HepG2 (cell line): ENCODE data around the gene CARD9. TPM values are rescaled to one million over a fixed set of nuclear protein-coding genes. Genes with fewer than 3 reads are reported as not detected.

ENCODE experiments used
- CAMTA2 ChIP-seq: sonication (generic); formaldehyde crosslinking; IDR thresholded peaks from 2 replicates; pipeline ENCODE4 v1.4.0; 2020; ENCODE audit warnings: mild to moderate bottlenecking, missing genetic modification reagents, borderline replicate concordance
- CENPT ChIP-seq: sonication (generic); formaldehyde crosslinking; IDR thresholded peaks from 2 replicates; pipeline ENCODE4 v1.8.0; 2022; ENCODE audit warnings: low read depth, mild to moderate bottlenecking, moderate library complexity, missing genetic modification reagents
- CREBL2 ChIP-seq: sonication (generic); formaldehyde crosslinking; IDR thresholded peaks from 2 replicates; pipeline ENCODE4 v1.8.1; 2023; ENCODE audit warnings: missing genetic modification reagents, mild to moderate bottlenecking, borderline replicate concordance
- FOXK1 ChIP-seq: sonication (generic); formaldehyde crosslinking; IDR thresholded peaks from 2 replicates; pipeline ENCODE4 v1.4.0; 2020; ENCODE audit warnings: low read depth, missing genetic modification reagents, borderline replicate concordance
- GATA4 ChIP-seq: sonication (generic); IDR thresholded peaks from 2 replicates; pipeline ENCODE4 v1.6.1; 2016; ENCODE audit warnings: antibody characterized with exemption, low read depth, borderline replicate concordance
- HOXA5 ChIP-seq: sonication (generic); formaldehyde crosslinking; IDR thresholded peaks from 2 replicates; pipeline ENCODE4 v1.4.0; 2020; ENCODE audit warnings: missing genetic modification reagents
- JUN ChIP-seq: sonication (generic); formaldehyde crosslinking; IDR thresholded peaks from 2 replicates; pipeline ENCODE4 v1.4.0; 2020; ENCODE audit warnings: mild to moderate bottlenecking, missing genetic modification reagents
- NFE2L1 ChIP-seq: sonication (generic); formaldehyde crosslinking; IDR thresholded peaks from 2 replicates; pipeline ENCODE4 v1.4.0; 2020; ENCODE audit warnings: missing genetic modification reagents, mild to moderate bottlenecking, borderline replicate concordance
- NFYB ChIP-seq: sonication (generic); formaldehyde crosslinking; IDR thresholded peaks from 2 replicates; pipeline ENCODE4 v1.4.0; 2020; ENCODE audit warnings: missing genetic modification reagents
- RBM22 ChIP-seq: fragments of 200-400 bp; formaldehyde crosslinking; optimal IDR thresholded peaks from 2 replicates; pipeline ENCODE3; 2017; ENCODE audit warnings: mild to moderate bottlenecking, low read length, moderate library complexity
- SAP130 ChIP-seq: IDR thresholded peaks from 2 replicates; pipeline ENCODE4 v1.6.1; 2016; ENCODE audit warnings: low read depth
- SKI ChIP-seq: fragments of 450-650 bp; IDR thresholded peaks from one replicate; pipeline ENCODE4 v1.6.1; 2018; ENCODE audit warnings: mild to moderate bottlenecking; ENCODE audit not compliant: partially characterized antibody
- TBX2 ChIP-seq: sonication (generic); formaldehyde crosslinking; IDR thresholded peaks from 2 replicates; pipeline ENCODE4 v1.5.0; 2020; ENCODE audit warnings: missing genetic modification reagents, mild to moderate bottlenecking, borderline replicate concordance
- ZNF17 ChIP-seq: sonication (generic); formaldehyde crosslinking; IDR thresholded peaks from 2 replicates; pipeline ENCODE4 v1.5.0; 2020; ENCODE audit warnings: mild to moderate bottlenecking, missing genetic modification reagents
- ZNF362 ChIP-seq: sonication (generic); formaldehyde crosslinking; IDR thresholded peaks from 2 replicates; pipeline ENCODE4 v1.4.0; 2020; ENCODE audit warnings: missing genetic modification reagents, mild to moderate bottlenecking, borderline replicate concordance
- ZNF547 ChIP-seq: sonication (generic); formaldehyde crosslinking; IDR thresholded peaks from 2 replicates; pipeline ENCODE4 v1.5.1; 2020; ENCODE audit warnings: mild to moderate bottlenecking, missing genetic modification reagents
- ZNF644 ChIP-seq: IDR thresholded peaks from 2 replicates; pipeline ENCODE4 v1.6.1; 2016; ENCODE audit warnings: low read depth
- ZNF670 ChIP-seq: sonication (generic); formaldehyde crosslinking; IDR thresholded peaks from 2 replicates; pipeline ENCODE4 v1.8.0; 2022; ENCODE audit warnings: mild to moderate bottlenecking, missing genetic modification reagents, borderline replicate concordance
- polyA plus RNA-seq, 8 experiments: library from polyadenylated mRNA; depleted of rRNA in 3 of 8; stranded (reverse) in 7 of 8; unstranded in 1 of 8; fragments of >200 nt; fragmentation: Illumina TruSeq in 4 of 8; extraction: Trizol in 4 of 8; gene quantifications; 2 replicates each; pipeline versions ENCODE4 v1.2.1 to v1.2.3, GENCODE V29; 2011 to 2016; ENCODE audit warnings: low read depth in 4 of 8, missing spikeins in 1 of 8, mixed read lengths in 1 of 8; ENCODE audit not compliant: insufficient read depth in 1 of 8
- total RNA-seq, 5 experiments: library from RNA; depleted of rRNA; stranded (reverse); fragments of >200 nt; fragmentation: Illumina TruSeq; extraction: Trizol; gene quantifications; 2 replicates each; pipeline ENCODE4 v1.2.3, GENCODE V29; 2016; ENCODE audit warnings: low read depth in 1 of 5
- TF ChIP-seq, protein P1 (sequence below): sonication (generic); formaldehyde crosslinking; IDR thresholded peaks from 2 replicates; pipeline ENCODE4 v1.5.0; 2020; ENCODE audit warnings: mild to moderate bottlenecking, low read depth, missing genetic modification reagents, borderline replicate concordance
- TF ChIP-seq, protein P2 (sequence below): sonication (generic); formaldehyde crosslinking; IDR thresholded peaks from one replicate; pipeline ENCODE4 v1.5.1; 2020; ENCODE audit warnings: mild to moderate bottlenecking, missing genetic modification reagents; ENCODE audit errors: not compliant biosample characterization

The CARD9 gene
- total and polyA plus RNA-seq, 2 of the 13 experiments (the other 11 are each of a cell fraction or from before 2014, with no cell fraction given): 3.3 to 7.4 TPM

GRCh38 chr9:136400038-136400834 lies 26.8 kb upstream of the CARD9 start, which contains the start of gene SNAPC4 (continued):
- TF ChIP-seq ZNF17 (no peak), RBM22 (no peak), SKI (peak; percentile 22), CAMTA2 (no peak), ZNF644 (CRISPR knock-in tag) (no peak), NFYB (no peak), SAP130 (CRISPR knock-in tag) (peak; percentile 91), TBX2 (peak; percentile 13; the same call in 1 of the 2 replicates), FOXK1 (CRISPR knock-in tag) (peak; percentile 44; the same call in 1 of the 2 replicates), ZNF362 (CRISPR knock-in tag) (no peak), CREBL2 (CRISPR knock-in tag) (no peak), HOXA5 (CRISPR knock-in tag) (peak; percentile 39; the same call in 1 of the 2 replicates), GATA4 (peak; percentile 34; the same call in 1 of the 2 replicates), CENPT (CRISPR knock-in tag) (0 out of 2 replicates have a peak, but pooled peaks have one; percentile 50), ZNF670 (CRISPR knock-in tag) (no peak), JUN (CRISPR knock-in tag) (0 out of 2 replicates have a peak, but pooled peaks have one; percentile 17), NFE2L1 (CRISPR knock-in tag) (no peak), ZNF547 (CRISPR knock-in tag) (0 out of 2 replicates have a peak, but pooled peaks have one; percentile 58)
- TF ChIP-seq, protein P1, sequence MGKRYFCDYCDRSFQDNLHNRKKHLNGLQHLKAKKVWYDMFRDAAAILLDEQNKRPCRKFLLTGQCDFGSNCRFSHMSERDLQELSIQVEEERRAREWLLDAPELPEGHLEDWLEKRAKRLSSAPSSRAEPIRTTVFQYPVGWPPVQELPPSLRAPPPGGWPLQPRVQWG (CRISPR knock-in tag): no peak
- TF ChIP-seq, protein P2, sequence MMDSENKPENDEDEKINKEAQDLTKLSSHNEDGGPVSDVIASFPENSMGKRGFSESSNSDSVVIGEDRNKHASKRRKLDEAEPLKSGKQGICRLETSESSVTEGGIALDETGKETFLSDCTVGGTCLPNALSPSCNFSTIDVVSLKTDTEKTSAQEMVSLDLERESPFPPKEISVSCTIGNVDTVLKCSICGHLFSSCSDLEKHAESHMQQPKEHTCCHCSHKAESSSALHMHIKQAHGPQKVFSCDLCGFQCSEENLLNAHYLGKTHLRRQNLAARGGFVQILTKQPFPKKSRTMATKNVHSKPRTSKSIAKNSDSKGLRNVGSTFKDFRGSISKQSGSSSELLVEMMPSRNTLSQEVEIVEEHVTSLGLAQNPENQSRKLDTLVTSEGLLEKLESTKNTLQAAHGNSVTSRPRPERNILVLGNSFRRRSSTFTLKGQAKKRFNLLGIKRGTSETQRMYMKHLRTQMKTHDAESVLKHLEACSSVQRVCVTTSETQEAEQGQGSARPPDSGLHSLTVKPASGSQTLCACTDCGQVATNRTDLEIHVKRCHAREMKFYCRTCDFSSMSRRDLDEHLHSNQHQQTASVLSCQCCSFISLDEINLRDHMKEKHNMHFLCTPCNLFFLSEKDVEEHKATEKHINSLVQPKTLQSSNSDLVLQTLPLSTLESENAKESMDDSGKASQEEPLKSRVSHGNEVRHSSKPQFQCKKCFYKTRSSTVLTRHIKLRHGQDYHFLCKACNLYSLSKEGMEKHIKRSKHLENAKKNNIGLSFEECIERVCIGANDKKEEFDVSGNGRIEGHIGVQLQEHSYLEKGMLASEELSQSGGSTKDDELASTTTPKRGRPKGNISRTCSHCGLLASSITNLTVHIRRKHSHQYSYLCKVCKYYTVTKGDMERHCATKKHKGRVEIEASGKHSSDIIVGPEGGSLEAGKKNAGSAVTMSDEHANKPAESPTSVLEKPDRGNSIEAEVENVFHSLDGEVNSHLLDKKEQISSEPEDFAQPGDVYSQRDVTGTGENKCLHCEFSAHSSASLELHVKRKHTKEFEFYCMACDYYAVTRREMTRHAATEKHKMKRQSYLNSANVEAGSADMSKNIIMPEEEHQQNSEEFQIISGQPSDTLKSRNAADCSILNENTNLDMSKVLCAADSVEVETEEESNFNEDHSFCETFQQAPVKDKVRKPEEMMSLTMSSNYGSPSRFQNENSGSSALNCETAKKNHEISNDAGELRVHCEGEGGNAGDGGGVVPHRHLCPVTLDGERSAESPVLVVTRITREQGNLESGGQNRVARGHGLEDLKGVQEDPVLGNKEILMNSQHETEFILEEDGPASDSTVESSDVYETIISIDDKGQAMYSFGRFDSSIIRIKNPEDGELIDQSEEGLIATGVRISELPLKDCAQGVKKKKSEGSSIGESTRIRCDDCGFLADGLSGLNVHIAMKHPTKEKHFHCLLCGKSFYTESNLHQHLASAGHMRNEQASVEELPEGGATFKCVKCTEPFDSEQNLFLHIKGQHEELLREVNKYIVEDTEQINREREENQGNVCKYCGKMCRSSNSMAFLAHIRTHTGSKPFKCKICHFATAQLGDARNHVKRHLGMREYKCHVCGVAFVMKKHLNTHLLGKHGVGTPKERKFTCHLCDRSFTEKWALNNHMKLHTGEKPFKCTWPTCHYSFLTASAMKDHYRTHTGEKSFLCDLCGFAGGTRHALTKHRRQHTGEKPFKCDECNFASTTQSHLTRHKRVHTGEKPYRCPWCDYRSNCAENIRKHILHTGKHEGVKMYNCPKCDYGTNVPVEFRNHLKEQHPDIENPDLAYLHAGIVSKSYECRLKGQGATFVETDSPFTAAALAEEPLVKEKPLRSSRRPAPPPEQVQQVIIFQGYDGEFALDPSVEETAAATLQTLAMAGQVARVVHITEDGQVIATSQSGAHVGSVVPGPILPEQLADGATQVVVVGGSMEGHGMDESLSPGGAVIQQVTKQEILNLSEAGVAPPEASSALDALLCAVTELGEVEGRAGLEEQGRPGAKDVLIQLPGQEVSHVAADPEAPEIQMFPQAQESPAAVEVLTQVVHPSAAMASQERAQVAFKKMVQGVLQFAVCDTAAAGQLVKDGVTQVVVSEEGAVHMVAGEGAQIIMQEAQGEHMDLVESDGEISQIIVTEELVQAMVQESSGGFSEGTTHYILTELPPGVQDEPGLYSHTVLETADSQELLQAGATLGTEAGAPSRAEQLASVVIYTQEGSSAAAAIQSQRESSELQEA (CRISPR knock-in tag): no peak
